GM21367 (cell line): Measurements from ENCODE around the gene ZFHX3.
"Not testable (repeated sequence)": the region's sequence is repeated elsewhere in the genome, so short reads cannot be mapped to it uniquely, and the experiment has no call there.

ENCODE experiments used
- ATAC-seq: cut with Tn5 transposase; IDR thresholded peaks from one replicate; pipeline ENCODE4 v1.9.1; 2021; ENCODE audit not compliant: unreplicated experiment

Gene ZFHX3, protein sequence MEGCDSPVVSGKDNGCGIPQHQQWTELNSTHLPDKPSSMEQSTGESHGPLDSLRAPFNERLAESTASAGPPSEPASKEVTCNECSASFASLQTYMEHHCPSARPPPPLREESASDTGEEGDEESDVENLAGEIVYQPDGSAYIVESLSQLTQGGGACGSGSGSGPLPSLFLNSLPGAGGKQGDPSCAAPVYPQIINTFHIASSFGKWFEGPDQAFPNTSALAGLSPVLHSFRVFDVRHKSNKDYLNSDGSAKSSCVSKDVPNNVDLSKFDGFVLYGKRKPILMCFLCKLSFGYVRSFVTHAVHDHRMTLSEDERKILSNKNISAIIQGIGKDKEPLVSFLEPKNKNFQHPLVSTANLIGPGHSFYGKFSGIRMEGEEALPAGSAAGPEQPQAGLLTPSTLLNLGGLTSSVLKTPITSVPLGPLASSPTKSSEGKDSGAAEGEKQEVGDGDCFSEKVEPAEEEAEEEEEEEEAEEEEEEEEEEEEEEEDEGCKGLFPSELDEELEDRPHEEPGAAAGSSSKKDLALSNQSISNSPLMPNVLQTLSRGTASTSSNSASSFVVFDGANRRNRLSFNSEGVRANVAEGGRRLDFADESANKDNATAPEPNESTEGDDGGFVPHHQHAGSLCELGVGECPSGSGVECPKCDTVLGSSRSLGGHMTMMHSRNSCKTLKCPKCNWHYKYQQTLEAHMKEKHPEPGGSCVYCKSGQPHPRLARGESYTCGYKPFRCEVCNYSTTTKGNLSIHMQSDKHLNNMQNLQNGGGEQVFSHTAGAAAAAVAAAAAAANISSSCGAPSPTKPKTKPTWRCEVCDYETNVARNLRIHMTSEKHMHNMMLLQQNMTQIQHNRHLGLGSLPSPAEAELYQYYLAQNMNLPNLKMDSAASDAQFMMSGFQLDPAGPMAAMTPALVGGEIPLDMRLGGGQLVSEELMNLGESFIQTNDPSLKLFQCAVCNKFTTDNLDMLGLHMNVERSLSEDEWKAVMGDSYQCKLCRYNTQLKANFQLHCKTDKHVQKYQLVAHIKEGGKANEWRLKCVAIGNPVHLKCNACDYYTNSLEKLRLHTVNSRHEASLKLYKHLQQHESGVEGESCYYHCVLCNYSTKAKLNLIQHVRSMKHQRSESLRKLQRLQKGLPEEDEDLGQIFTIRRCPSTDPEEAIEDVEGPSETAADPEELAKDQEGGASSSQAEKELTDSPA (N-terminal part only)

GRCh38 chr16:73047536-73048291, at the start of gene ZFHX3:
Gene ZFHX3 (minus strand): TSS chr16:73048128. CDS start chr16:72960145, 87,983 bp downstream.
- ATAC-seq, result peak; percentile 61

GRCh38 chr16:73096510-73096909, 48.6 kb upstream of the ZFHX3 start:
- no peak for ATAC-seq

- no peak for ATAC-seq
These were observed 48.0 kb upstream of the ZFHX3 start for GRCh38 chr16:73095885-73096421.

GRCh38 chr16:73095142-73095820, 47.4 kb upstream of the ZFHX3 start:
- no peak for ATAC-seq

DNA sequence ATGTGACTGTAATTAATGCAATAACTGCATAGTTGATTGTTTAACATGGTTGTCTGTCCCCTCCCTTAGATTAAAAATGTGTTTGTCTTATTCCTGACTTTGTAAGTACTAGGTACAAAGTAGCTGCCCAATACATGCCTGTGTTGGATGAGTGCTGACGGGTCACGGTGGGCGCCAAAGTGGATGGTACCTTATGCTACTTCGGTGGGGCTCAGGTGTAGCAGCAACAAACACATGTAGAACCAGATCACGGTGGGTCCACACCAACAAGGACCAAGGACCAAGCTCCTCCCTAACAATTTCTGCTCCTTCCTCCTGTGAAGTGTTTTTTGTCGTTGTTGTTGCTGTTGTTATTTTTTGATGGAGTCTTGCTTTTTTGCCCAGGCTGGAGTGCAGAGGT, 46.4 kb upstream of the ZFHX3 start:
- ATAC-seq, result no peak

GRCh38 chr16:73093146-73094144, 45.5 kb upstream of the ZFHX3 start:
- no peak for ATAC-seq

- ATAC-seq, result no peak
These were observed 44.4 kb upstream of the ZFHX3 start for GRCh38 chr16:73092236-73092781.

- no peak for ATAC-seq
These were observed 43.2 kb upstream of the ZFHX3 start for GRCh38 chr16:73091174-73091573.

DNA sequence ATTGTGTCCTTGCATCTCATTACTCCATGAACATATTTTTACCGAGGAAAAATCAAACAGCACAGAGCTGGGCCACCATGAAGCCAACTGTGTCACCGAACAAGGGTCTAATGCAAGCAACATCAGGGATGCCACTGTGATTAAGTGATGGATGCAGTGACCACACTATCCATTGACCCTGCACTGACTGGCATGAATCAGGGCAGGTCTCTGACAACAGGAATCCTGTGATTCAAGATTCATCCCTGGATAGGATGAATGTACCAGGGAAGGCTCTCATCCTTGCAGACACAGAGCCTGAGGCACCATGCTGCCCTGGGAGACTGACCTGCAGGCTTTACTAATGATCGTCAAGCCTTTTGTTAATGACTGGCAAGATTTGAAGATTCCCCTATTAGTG, 41.5 kb upstream of the ZFHX3 start:
- ATAC-seq, result no peak

- ATAC-seq, result no peak
These were observed 38.2 kb upstream of the ZFHX3 start for GRCh38 chr16:73086108-73086507.

DNA sequence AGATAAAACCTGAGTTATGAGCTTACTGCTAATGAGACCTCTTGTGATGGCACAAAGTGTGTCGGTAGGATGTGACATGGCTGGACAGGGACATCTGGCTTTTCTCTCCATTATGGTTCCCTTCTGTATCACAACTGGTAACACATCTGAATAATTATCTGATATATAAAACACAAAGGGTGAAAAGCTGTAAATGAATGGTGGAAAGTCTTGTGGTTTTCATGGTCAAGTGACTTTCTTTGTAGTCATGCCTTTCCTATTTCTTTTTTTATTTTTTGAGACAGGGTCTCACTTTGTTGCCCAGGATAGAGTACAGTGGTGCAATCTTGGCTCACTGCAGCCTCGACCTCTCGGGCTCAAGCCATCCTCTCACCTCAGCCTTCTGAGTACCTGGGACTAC, 35.3 kb upstream of the ZFHX3 start:
- ATAC-seq, result no peak

- not testable (repeated sequence) for ATAC-seq
These were observed 34.7 kb upstream of the ZFHX3 start for GRCh38 chr16:73082634-73083051.

GRCh38 chr16:73080931-73081330, 33.0 kb upstream of the ZFHX3 start:
- ATAC-seq, result no peak

GRCh38 chr16:73076324-73076810, 28.4 kb upstream of the ZFHX3 start:
- no peak for ATAC-seq

DNA sequence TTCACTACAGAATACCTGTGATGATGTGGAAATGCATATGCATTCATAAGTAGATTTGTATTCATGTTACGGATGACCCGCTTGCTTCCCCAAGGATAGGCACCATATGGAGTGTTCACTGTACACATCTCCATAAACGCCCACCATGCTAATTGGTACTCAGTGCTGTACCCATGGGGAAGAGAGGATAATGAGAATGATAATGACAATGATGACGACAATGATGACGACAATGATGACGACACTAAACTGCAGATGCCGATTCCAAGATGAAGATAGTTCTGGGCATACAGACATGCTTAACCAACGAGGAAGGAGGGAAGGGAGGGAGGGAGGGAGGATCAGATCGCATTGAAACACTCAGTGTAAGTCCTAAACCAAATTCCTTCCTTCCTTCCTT, 26.5 kb upstream of the ZFHX3 start:
- no peak for ATAC-seq

- ATAC-seq, result not testable (repeated sequence)
These were observed 24.1 kb upstream of the ZFHX3 start for GRCh38 chr16:73072051-73072450.

DNA sequence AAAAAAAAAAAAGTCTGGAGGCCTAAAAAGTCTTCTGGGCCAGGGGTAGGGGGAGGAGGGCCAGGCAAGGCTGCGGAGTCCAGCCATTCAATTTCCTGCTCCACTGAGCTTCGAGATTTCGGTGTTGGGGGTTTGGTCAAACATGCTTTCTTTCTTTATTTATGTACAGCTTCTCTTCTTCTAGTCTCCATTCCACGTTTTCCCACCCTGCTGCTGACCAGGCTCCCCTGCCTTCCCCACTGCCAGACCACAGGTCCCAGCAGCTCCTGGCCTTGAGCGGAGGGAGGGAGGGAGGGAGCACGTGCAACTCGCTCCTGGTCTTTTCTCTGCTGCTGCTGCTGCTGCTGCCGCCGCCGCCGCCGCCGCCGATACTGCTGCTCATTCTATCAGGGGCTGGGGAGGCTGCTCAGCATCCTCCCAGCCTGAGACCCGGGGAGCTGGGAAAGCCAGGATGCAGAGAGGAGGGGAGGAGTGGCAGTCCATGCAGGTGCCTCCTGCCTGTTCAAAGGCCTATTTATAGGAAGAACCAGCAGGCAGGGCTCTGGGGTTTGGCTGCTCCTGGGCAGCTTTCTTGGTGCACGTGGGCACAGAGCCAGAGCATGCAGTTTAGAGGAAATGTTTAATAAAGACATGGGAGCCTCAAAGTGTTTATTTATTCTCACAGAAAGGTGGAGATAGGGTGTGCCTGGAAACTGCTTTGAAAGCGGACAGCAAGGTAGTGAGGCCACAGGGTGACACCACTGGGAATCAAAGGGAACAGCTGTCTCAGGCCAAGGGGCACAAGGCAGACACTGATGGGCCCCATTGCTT, 23.4 kb upstream of the ZFHX3 start:
- ATAC-seq, result no peak
